ENCODE data around the gene IQGAP3.
A peak's percentile ranks its signal among the peaks of the same experiment; 100 is the strongest.
"Not testable (repeated sequence)": the region's sequence is repeated elsewhere in the genome, so short reads cannot be mapped to it uniquely, and the experiment has no call there.

Gene IQGAP3

GRCh38 chr1:156571919-156572662 is at the start of gene IQGAP3:
Gene IQGAP3, minus strand, starts transcription at chr1:156572565. Its CDS starts 36 bp downstream, at chr1:156572529.
- DNase-seq, result peak; percentile 78

- no peak for DNase-seq
Measured at GRCh38 chr1:156619582-156619955, 47.2 kb upstream of the IQGAP3 start.

GRCh38 chr1:156618853-156619581 is 46.7 kb upstream of the IQGAP3 start, which contains the start of gene HAPLN2:
Gene HAPLN2, plus strand, starts transcription at chr1:156619415. Its CDS starts 4,076 bp downstream, at chr1:156623491.
- peak; percentile 45 for DNase-seq

DNA sequence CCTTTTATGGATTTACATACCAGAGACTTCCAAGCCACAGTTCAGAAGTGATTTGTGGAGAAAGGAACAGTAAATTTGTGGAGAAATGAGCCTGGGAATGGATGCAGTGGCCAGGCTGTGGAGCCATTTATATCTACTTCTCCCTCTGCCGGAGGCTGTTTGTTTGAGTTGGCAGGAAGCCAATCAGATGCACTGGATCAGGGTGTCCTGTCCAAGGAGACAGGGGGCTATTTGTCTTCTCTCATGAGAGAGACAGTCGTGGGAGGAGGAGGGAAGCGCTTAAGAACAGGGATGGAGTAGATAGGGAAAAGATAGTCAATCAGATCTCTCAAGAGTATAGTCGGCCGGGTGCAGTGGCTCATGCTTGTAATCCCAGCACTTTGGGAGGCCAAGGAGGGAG is 44.1 kb upstream of the IQGAP3 start:
- no peak for DNase-seq

GRCh38 chr1:156615946-156616345 is 43.6 kb upstream of the IQGAP3 start:
- no peak for DNase-seq

- no peak for DNase-seq
Measured at GRCh38 chr1:156612666-156613065, 40.3 kb upstream of the IQGAP3 start.

- DNase-seq, result not testable (repeated sequence)
Measured at GRCh38 chr1:156610072-156610471, 37.7 kb upstream of the IQGAP3 start.

- peak; percentile 72 for DNase-seq
Measured at GRCh38 chr1:156608981-156609380, 36.6 kb upstream of the IQGAP3 start.

- peak; percentile 72 for DNase-seq
Measured at GRCh38 chr1:156608036-156608674, 35.8 kb upstream of the IQGAP3 start.

DNA sequence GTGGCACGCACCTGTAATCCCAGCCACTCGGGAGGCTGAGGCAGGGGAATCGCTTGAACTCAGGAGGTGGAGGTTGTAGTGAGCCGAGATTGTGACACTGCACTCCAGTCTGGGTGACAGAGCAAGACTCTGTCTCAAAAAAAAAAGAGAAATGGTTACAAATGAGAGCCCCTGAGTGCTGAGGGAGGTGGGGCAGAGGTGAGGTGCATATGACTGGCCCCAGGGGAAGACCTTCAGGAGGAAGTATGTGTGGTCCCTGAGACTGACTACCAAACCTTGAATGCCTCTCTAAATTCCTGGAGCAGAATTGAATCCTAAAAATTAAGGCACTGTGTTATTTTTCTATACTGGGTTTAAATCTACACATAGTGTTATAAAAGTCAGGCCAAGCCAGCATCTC is 35.0 kb upstream of the IQGAP3 start:
- DNase-seq, result not testable (repeated sequence)

DNA sequence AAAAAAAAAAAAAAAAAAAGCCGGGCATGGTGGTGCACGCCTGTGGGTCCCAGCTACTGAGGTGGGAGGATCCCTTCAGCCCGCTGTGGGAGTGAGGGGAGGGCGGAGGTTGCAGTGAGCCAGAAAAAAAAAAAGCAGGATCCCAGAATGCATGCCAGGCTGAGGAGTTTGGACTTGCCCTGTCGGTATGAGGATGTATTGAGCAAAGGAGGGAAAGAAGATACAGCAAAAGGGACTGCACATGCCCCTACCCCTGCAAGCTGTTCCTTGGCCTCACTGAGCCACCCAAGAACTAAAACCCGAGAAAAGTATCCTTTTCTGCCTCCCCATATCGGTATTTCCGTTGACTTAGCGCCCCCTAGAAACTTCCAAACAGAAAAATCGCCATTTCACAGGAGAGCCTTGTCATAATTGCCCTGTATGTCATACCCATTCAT is 30.2 kb upstream of the IQGAP3 start:
- peak; percentile 17 for DNase-seq

DNA sequence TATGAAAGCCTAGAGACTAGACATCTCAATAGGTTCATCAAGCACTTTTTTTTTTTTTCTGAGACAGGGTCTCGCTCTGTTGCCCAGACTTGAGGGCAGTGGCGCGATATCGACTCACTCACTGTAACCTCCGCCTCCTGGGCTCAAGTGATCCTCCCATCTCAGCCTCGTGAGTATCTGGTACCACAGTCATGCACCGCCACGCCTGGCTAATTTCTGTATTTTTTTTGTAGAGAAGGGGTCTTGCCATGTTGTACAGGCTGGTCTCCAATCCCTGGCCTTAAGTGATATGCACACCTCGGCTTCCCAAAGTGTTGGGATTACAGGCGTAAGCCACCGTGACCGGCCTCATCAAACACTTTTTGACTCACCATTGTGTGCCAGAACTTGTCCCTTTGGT is 29.5 kb upstream of the IQGAP3 start:
- no peak for DNase-seq

GRCh38 chr1:156601122-156601830 is 28.9 kb upstream of the IQGAP3 start, which contains the start of gene GPATCH4:
Gene GPATCH4, minus strand, starts transcription at chr1:156601479.
- peak; percentile 78 for DNase-seq

- no peak for DNase-seq
Measured at GRCh38 chr1:156600733-156601121, 28.4 kb upstream of the IQGAP3 start.

DNA sequence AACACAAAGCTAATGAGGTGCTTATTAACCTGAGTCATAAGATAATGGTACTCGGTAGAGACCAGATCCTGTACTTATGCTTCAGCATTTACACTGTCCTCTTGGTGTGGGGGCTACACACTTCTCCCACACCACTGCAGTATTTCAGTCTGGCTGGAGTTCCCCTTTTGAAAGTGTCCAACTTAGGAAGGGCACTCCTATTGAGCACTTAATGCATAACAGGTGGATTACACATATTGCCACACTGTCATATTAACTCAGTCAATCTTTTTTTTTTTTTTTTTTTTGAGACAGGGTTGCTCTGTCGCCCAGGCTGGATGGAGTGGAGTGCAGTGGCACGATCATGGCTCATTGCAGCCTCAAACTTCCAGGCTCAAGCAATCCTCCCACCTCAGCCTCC is 27.4 kb upstream of the IQGAP3 start:
- DNase-seq, result no peak

DNA sequence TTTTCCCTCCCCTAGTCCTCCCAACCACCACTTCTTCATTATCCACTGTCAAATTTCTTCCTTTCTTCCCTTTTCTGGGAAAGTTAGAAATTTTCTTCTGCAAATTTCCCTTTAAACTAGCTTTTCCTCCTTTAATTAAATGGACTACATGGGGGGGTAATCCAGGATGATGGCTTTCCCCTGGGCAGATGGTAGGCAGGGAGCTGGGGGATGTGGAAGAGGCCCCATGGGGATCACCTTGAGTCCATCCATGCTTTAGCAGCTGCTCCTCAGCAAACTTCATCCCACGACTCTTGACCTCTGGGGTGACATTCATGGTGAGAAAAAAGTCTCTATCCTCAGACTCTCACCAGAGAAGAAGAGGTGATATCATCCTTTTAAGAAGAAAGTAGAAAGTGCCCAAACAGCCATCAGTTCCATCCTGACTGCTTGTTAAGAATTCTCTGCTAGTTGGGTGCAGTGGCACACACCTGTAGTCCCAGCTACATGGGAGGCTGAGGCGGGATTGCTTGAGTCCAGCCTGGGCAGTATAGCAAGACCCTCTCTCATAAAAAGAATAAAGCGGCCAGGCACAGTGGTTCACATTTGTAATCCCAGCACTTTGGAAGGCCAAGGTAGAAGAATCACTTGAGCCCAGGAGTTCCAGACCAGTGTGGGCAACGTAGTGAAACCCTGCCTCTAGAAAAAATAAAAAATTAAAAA is 26.5 kb upstream of the IQGAP3 start:
- no peak for DNase-seq

- DNase-seq, result no peak
Measured at GRCh38 chr1:156598125-156598524, 25.8 kb upstream of the IQGAP3 start.

DNA sequence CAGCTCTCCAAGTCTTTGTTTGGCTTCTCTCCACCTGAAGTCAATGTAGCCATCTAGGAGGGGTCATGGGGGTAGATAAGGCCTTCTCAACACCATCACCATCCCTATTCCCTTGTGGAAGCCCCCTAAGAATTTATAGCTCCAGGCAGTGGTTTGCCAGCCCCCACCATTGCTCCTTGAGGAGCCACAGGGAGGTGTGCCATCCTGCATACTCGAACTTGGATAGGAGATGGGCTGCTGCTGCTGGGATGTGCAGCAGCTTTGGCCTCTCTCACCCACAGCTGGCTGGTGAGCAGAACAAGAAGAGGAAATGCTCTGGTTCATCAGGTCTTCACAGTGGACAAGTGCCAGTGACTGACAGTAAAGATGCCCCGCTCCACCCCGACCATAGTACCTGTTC is 24.1 kb upstream of the IQGAP3 start:
- DNase-seq, result no peak

DNA sequence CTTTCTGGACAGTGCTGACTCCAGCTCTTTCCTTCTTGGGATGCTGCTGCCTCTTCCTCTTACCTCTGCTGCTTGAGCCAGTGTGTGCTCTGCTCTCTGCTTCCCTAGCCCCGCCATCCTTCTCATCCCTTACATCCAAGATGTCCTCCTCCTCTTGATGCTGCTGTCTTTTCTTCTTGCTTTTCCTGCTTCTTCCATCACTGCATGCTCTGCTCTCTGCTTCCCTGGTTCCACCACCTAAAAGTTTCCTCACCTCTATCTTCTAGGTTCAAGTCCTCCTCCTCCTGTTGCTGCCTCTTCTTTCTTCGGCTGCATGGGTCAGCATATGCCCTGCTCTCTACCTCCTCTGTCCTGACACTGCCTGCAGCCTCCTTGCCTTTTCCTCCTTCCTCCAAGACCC is 22.7 kb upstream of the IQGAP3 start:
- DNase-seq, result no peak

- no peak for DNase-seq
Measured at GRCh38 chr1:156594190-156594589, 21.8 kb upstream of the IQGAP3 start.

GRCh38 chr1:156593661-156593989 is 21.3 kb upstream of the IQGAP3 start:
- DNase-seq, result no peak

- no peak for DNase-seq
Measured at GRCh38 chr1:156592910-156593660, 20.7 kb upstream of the IQGAP3 start.
